ENCODE measurements around the gene STK4.
"Not testable (repeated sequence)": the region's sequence is repeated elsewhere in the genome, so short reads cannot be mapped to it uniquely, and the experiment has no call there.

The STK4 gene

DNA sequence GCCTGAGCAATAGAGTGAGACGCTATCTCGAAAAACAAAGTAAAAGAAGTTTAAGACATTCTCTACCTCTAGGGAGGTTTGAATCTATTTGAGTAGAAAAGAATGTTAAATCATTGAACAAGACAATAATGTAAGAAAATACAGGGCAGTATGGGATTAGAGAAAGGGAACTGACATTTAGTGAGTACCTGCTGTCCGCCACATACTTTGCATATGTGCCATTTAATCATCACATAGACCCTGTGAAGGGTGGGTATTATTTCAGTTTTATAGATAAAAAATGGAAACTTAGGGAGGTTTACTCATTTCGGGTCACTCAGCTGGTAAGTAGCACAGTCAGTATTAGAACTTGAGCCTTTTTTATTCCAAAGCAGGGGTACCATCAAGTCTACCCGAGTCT is 31.4 kb downstream of the STK4 start:
- DNase-seq (ENCODE audit: low spot score): no peak
- TF ChIP-seq, protein P1, sequence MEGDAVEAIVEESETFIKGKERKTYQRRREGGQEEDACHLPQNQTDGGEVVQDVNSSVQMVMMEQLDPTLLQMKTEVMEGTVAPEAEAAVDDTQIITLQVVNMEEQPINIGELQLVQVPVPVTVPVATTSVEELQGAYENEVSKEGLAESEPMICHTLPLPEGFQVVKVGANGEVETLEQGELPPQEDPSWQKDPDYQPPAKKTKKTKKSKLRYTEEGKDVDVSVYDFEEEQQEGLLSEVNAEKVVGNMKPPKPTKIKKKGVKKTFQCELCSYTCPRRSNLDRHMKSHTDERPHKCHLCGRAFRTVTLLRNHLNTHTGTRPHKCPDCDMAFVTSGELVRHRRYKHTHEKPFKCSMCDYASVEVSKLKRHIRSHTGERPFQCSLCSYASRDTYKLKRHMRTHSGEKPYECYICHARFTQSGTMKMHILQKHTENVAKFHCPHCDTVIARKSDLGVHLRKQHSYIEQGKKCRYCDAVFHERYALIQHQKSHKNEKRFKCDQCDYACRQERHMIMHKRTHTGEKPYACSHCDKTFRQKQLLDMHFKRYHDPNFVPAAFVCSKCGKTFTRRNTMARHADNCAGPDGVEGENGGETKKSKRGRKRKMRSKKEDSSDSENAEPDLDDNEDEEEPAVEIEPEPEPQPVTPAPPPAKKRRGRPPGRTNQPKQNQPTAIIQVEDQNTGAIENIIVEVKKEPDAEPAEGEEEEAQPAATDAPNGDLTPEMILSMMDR (IDR thresholded peaks at IDR 0.05): no peak
- Histone ChIP-seq H3K4me3 (no peak overlapping the region), H3K27ac (no peak overlapping the region)

DNA sequence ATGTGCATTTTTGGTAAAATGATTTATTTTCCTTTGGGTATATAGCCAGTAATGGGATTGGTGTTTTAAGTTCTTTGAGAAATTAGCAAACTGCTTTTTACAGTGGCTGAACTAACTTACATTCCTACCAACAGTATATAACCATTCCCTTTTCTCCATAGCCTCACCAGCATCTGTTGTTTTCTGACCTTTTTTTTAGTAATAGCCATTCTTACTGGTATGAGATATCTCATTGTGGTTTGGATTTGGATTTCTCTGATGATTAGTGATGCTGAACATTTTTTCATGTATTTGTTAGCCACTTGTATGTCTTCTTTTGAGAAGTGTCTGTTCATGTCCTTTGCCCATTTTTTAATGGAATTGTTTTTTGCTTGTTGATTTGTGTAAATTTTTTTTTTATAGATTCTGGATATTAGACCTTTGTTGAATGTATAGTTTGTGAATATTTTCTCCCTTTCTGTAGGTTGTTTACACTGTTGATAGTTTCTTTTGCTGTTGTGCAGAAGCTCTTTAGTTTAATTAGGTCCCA is 42.3 kb downstream of the STK4 start:
- Histone ChIP-seq H3K27ac (no peak overlapping the region), H3K4me3 (no peak overlapping the region)
- TF ChIP-seq, protein P1 (IDR thresholded peaks at IDR 0.05): no peak
- DNase-seq (ENCODE audit: low spot score): no peak

DNA sequence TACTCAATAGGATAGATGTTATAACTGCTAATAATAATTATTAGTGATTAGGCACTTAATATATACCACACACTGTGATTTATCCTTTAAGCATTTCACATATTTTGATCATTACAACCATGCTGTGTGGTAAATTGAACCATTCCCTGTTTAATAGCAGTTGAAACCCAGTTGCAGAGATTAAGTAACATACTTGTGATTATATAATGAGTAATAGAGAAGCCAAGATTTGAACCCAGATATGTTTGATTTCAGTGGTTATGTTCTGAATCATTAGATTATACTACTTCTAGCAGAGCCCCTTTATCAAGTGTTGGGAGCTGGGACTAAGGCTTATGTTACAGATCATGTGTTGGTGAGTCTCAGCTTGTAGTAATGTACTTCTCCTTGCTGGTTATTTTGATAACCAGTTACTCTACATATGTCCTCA is 44.1 kb downstream of the STK4 start:
- no peak overlapping the region for H3K4me3 ChIP-seq
- H3K27ac ChIP-seq: no peak overlapping the region
- TF ChIP-seq, protein P1 (IDR thresholded peaks at IDR 0.05): no peak
- no peak for DNase-seq (ENCODE audit: low spot score)

DNA sequence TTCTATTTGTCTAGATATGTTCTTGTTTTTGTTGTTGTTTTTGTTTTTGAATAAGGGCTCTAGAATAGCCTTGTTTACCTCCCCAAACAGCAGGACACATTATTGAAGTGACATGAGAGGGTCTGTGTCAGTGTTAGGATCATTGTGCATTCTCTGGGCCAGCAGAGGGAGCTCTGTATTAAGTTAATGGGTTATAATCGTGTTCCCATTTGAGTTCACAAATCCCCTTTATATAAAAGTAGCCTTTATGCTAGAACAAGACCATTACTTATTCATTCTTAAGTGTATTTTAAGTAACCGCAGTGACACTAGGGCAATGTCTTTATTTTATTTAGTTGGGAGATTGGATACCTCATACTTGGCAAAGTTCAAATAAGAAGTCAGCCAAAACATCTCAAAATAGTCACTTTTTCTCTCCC is 44.8 kb downstream of the STK4 start:
- Histone ChIP-seq H3K4me3 (no peak overlapping the region), H3K27ac (no peak overlapping the region)
- DNase-seq (ENCODE audit: low spot score): no peak
- TF ChIP-seq, protein P1 (IDR thresholded peaks at IDR 0.05): peak; percentile 54

DNA sequence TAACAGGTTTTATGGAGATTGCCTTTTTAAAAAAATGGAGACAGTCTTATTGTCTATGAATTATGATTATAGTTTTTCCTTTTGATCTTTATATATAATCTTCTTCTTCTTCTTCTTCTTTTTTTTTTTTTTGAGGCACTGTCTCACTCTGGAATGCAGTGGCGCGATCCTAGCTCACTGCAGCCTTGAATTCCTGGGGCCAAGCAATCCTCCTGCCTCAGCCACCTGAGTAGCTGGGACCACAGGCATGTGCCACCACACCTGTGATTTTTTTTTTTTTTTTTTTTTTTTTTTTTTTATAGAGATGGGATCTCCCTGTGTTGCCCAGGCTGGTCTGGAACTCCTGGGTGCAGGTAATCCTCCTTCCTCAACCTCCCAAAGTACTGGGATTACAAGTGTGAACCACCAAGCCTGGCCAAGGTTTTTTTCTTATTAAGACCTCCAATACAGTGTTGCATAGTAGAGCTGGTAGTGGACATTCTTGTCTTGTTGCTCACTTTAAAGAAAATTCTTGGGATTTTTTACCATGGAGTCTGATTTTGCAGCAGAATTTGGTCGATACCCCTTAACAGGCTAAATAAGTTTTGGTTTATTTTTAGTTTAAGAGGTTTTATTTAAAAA is 46.5 kb downstream of the STK4 start:
- H3K27ac ChIP-seq: no peak overlapping the region
- no peak for DNase-seq (ENCODE audit: low spot score)
- TF ChIP-seq, protein P1 (IDR thresholded peaks at IDR 0.05): no peak
- no peak overlapping the region for H3K4me3 ChIP-seq

DNA sequence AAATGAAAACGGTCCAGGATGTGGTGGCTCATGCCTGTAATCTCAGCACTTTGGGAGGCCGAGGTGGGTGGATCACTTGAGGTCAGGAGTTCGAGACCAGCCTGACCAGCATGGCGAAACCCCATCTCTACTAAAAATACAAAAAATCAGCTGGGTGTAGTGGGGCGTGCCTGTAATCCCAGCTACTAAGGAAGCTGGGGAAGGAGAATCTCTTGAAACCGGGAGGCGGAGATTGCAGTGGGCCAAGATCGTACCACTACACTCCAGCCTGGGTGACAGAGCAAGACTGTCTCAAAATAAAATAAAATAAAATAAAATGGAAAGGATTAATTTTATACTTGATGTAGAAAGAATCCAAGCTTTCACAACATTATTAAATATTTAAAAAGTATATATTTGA is 47.8 kb downstream of the STK4 start:
- H3K27ac ChIP-seq; DNase-seq (ENCODE audit: low spot score); H3K4me3 ChIP-seq: not testable (repeated sequence)

DNA sequence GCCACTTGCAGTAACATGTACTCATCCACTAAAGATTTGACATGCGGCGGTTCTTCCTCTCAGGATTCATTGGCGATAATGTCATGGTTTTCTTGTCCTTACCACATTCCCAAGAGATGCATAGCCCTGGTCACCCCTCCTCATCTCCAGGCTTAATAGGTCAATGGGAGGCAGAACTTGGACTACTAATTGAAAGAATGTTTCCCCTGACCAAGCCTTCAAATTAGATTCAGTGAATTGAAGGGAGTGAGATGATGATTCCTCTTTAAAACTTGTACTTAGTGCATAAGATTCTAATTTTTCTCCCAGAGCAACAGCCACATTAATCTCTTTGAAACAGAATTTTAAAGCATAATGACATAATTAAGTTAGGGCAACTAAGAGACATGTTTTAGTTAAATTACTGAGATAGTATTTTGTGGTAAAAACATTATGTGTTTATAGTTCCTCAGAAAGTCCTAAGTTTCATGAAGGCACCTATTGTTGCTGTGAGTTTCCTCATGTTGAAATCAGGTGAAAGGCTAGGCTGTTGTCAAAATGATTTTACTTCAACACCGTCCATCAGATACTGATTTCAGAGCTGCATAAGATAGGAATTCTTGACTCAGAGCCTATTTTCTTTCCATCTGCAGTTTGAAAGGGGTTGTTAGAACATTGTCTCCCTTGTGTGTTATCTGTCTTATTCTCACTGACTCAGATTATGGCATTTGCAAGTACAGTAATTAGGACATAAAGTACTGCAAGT is 48.5 kb downstream of the STK4 start:
- no peak overlapping the region for H3K27ac ChIP-seq
- no peak for DNase-seq (ENCODE audit: low spot score)
- no peak overlapping the region for H3K4me3 ChIP-seq
- TF ChIP-seq, protein P1 (IDR thresholded peaks at IDR 0.05): no peak

Measured in coronary artery (tissue), 2 donors.